ENCODE measurements around the gene UPP1. TPM values are rescaled to one million over a fixed set of nuclear protein-coding genes. Genes with fewer than 3 reads are reported as not detected.
A peak's percentile ranks its signal among the peaks of the same experiment; 100 is the strongest.

The UPP1 gene
- total RNA-seq, 2 experiments from 2014 or later = 1.8 to 7.0 TPM

DNA sequence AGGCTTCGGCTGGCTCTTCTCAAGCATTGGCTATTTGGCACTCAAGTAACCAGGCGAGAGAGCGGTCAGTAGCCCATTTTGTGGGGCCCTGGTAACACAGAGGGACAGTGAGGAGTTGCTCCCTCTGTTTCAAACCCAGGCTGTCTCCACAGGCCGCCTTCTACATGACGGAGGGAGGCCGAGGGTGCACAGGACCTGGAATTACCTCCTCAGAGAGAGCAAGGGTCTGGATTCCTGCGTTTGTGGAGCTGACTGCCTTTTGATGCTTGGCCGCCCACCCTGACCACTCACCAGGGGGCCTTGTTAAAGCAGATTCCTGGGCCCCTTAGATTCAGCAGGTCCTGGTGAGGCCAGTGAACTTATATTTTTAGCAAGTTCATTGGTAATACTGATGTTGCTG lies 12.3 kb downstream of the UPP1 start:
- POLR2A ChIA-PET = interaction anchor here (0.6 kb wide), 2 partner anchors 20 to 82 kb away, joined by 3 to 4 read pairs; no protein-coding TSS in a partner anchor
- TF ChIP-seq EZH2phosphoT487 (IDR thresholded peaks at IDR 0.05; ENCODE audit: borderline replicate concordance, low read depth, low read length) = no peak
- TF ChIP-seq, protein P1, sequence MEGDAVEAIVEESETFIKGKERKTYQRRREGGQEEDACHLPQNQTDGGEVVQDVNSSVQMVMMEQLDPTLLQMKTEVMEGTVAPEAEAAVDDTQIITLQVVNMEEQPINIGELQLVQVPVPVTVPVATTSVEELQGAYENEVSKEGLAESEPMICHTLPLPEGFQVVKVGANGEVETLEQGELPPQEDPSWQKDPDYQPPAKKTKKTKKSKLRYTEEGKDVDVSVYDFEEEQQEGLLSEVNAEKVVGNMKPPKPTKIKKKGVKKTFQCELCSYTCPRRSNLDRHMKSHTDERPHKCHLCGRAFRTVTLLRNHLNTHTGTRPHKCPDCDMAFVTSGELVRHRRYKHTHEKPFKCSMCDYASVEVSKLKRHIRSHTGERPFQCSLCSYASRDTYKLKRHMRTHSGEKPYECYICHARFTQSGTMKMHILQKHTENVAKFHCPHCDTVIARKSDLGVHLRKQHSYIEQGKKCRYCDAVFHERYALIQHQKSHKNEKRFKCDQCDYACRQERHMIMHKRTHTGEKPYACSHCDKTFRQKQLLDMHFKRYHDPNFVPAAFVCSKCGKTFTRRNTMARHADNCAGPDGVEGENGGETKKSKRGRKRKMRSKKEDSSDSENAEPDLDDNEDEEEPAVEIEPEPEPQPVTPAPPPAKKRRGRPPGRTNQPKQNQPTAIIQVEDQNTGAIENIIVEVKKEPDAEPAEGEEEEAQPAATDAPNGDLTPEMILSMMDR (conservative IDR thresholded peaks at IDR 0.05; ENCODE audit: low read length) = no peak
- Histone ChIP-seq H3K36me3 (ENCODE audit: insufficient read depth, low read length) (peaks cover 3% of the 10 kb centered on the region; the same call in 1 of the 2 replicates), H3K4me3 (ENCODE audit: low read depth, low read length, poor library complexity, severe bottlenecking) (no peak overlapping the region), H2AFZ (ENCODE audit: low read length) (no peak overlapping the region), H4K20me1 (ENCODE audit: insufficient read depth, low read length) (no peaks in the 10 kb centered on the region), H3K9me2 (ENCODE audit: insufficient read depth, low read length) (no peaks in the 10 kb centered on the region), H3K9me3 (ENCODE audit: low read length) (no peaks in the 10 kb centered on the region), H3K4me1 (ENCODE audit: insufficient read depth, low read length, poor library complexity, severe bottlenecking) (no peaks in the 10 kb centered on the region), H3K79me2 (ENCODE audit: insufficient read depth, low read depth, low read length) (no peaks in the 10 kb centered on the region), H3K27ac (ENCODE audit: low read depth, low read length, poor library complexity, severe bottlenecking) (no peak overlapping the region), H3K4me2 (ENCODE audit: low read length) (no peak overlapping the region)
- CTCF ChIA-PET (ENCODE audit: unreplicated experiment) = no interaction called here
- no peak for DNase-seq (ENCODE audit: low spot score)
- intact Hi-C loops (cut with micrococcal nuclease; ENCODE audit: unreplicated experiment) = no loop called here
- no TSS peak for BruUV-seq (replicated peaks)

- intact Hi-C loops (cut with micrococcal nuclease; ENCODE audit: unreplicated experiment) = no loop called here
- Histone ChIP-seq H4K20me1 (ENCODE audit: insufficient read depth, low read length) (no peaks in the 10 kb centered on the region), H3K9me3 (ENCODE audit: low read length) (no peaks in the 10 kb centered on the region), H3K36me3 (ENCODE audit: insufficient read depth, low read length) (peaks cover 3% of the 10 kb centered on the region; the same call in 1 of the 2 replicates), H3K9me2 (ENCODE audit: insufficient read depth, low read length) (no peaks in the 10 kb centered on the region), H3K4me1 (ENCODE audit: insufficient read depth, low read length, poor library complexity, severe bottlenecking) (no peaks in the 10 kb centered on the region), H3K27ac (ENCODE audit: low read depth, low read length, poor library complexity, severe bottlenecking) (no peak overlapping the region), H3K79me2 (ENCODE audit: insufficient read depth, low read depth, low read length) (no peaks in the 10 kb centered on the region), H2AFZ (ENCODE audit: low read length) (no peak overlapping the region), H3K4me2 (ENCODE audit: low read length) (no peak overlapping the region), H3K4me3 (ENCODE audit: low read depth, low read length, poor library complexity, severe bottlenecking) (no peak overlapping the region)
- ChIA-PET POLR2A (no interaction called here), CTCF (ENCODE audit: unreplicated experiment) (no interaction called here)
- no peak for DNase-seq (ENCODE audit: low spot score)
- TF ChIP-seq EZH2phosphoT487 (IDR thresholded peaks at IDR 0.05; ENCODE audit: borderline replicate concordance, low read depth, low read length) = no peak
- TF ChIP-seq, protein P1 (conservative IDR thresholded peaks at IDR 0.05; ENCODE audit: low read length) = peak; percentile 71
- no TSS peak for BruUV-seq (replicated peaks)
Observed at GRCh38 chr7:48101968-48102367, 12.9 kb downstream of the UPP1 start.

GRCh38 chr7:48102530-48102929 lies 13.5 kb downstream of the UPP1 start:
- Histone ChIP-seq H3K36me3 (ENCODE audit: insufficient read depth, low read length) (peaks cover 3% of the 10 kb centered on the region; the same call in 1 of the 2 replicates), H4K20me1 (ENCODE audit: insufficient read depth, low read length) (no peaks in the 10 kb centered on the region), H3K4me2 (ENCODE audit: low read length) (no peak overlapping the region), H3K4me1 (ENCODE audit: insufficient read depth, low read length, poor library complexity, severe bottlenecking) (no peaks in the 10 kb centered on the region), H3K27ac (ENCODE audit: low read depth, low read length, poor library complexity, severe bottlenecking) (no peak overlapping the region), H3K9me2 (ENCODE audit: insufficient read depth, low read length) (no peaks in the 10 kb centered on the region), H3K9me3 (ENCODE audit: low read length) (no peaks in the 10 kb centered on the region), H2AFZ (ENCODE audit: low read length) (no peak overlapping the region), H3K4me3 (ENCODE audit: low read depth, low read length, poor library complexity, severe bottlenecking) (no peak overlapping the region), H3K79me2 (ENCODE audit: insufficient read depth, low read depth, low read length) (no peaks in the 10 kb centered on the region)
- BruUV-seq (replicated peaks) = no TSS peak
- no peak for DNase-seq (ENCODE audit: low spot score)
- no peak for TF ChIP-seq EZH2phosphoT487 (IDR thresholded peaks at IDR 0.05; ENCODE audit: borderline replicate concordance, low read depth, low read length)
- TF ChIP-seq, protein P1 (conservative IDR thresholded peaks at IDR 0.05; ENCODE audit: low read length) = no peak
- intact Hi-C loops (cut with micrococcal nuclease; ENCODE audit: unreplicated experiment) = no loop called here
- ChIA-PET POLR2A (interaction anchor here (0.7 kb wide), 1 partner anchor 948 kb away, joined by 3 read pairs; no protein-coding TSS in a partner anchor), CTCF (ENCODE audit: unreplicated experiment) (no interaction called here)
